ENCODE data around the gene MRPL37.

Gene MRPL37

DNA sequence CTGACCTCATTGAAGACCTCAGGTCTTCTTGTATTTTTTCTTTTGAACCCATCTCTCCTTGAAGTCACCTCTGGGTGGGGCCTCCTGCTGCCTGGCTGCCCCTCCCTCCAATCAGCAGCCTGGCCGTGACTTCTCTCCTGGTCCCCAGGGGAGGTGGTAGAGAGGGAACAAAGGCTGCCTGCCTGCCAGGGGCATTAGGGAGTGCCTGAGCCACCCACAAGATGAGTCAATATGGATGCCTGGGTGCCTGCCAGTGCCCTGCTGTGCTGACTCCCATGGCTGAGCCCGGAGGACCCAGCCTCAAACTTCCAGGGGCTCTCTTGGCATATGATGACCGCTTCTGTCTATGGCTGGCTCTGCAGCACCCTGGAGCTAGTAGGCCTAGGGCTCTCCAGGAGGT, 41.9 kb upstream of the MRPL37 start:
- Histone ChIP-seq H3K79me2 (ENCODE audit: low read length) (no peaks in the 10 kb centered on the region), H4K20me1 (ENCODE audit: insufficient read depth, low read length) (no peaks in the 10 kb centered on the region), H3K27me3 (ENCODE audit: low read depth, low read length) (no peaks in the 10 kb centered on the region), H3K27ac (ENCODE audit: low read length) (no peak overlapping the region), H3K4me2 (ENCODE audit: low read length) (no peak overlapping the region), H3K4me3 (ENCODE audit: low read length) (no peak overlapping the region), H3K9me3 (ENCODE audit: insufficient read depth, low read length) (no peaks in the 10 kb centered on the region), H3K36me3 (replicated peaks; ENCODE audit: low read depth, low read length) (no peaks in the 10 kb centered on the region), H2AFZ (ENCODE audit: low read depth, low read length) (no peak overlapping the region), H3K9ac (ENCODE audit: low read length) (no peak overlapping the region), H3K4me1 (ENCODE audit: low read length) (no peaks in the 10 kb centered on the region)
- TF ChIP-seq CTCF (IDR thresholded peaks at IDR 0.05; ENCODE audit: low read depth, low read length) (no peak), EZH2phosphoT487 (IDR thresholded peaks at IDR 0.05; ENCODE audit: low read depth) (no peak)

DNA sequence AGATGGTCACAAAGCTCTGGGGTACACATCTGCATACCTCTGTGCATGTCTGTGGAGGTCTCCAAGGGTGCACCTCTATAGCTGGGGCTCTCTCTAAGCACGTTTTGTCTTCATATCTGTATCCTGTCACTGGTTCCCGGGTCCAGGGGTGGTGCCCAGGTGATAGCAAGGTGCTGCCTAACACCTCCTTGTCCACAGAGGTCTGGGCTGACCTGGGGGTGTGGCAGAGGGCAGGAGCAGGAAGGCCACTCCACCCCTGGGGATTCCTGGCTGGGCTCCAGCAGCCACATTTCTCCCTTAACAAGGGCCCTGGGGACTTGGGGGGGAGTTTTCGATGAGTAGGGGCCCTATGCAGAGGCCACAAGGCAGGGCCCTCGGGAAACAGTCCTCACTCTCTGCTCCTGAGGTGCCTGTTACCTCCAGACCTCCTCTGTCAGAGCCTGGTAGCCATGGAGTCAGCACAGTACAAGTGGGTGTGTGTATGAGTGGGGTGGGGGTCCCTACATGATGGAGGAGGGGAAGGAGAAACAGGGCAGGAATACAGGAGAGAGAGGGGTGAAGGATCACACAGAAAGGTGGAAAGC, 40.1 kb upstream of the MRPL37 start:
- Histone ChIP-seq H3K9me3 (ENCODE audit: insufficient read depth, low read length) (no peaks in the 10 kb centered on the region), H3K36me3 (replicated peaks; ENCODE audit: low read depth, low read length) (no peaks in the 10 kb centered on the region), H3K27me3 (ENCODE audit: low read depth, low read length) (no peaks in the 10 kb centered on the region), H3K27ac (ENCODE audit: low read length) (no peak overlapping the region), H3K9ac (ENCODE audit: low read length) (no peak overlapping the region), H3K4me3 (ENCODE audit: low read length) (no peak overlapping the region), H4K20me1 (ENCODE audit: insufficient read depth, low read length) (no peaks in the 10 kb centered on the region), H3K4me1 (ENCODE audit: low read length) (no peaks in the 10 kb centered on the region), H3K4me2 (ENCODE audit: low read length) (no peak overlapping the region), H3K79me2 (ENCODE audit: low read length) (no peaks in the 10 kb centered on the region), H2AFZ (ENCODE audit: low read depth, low read length) (no peak overlapping the region)
- TF ChIP-seq CTCF (IDR thresholded peaks at IDR 0.05; ENCODE audit: low read depth, low read length) (no peak), EZH2phosphoT487 (IDR thresholded peaks at IDR 0.05; ENCODE audit: low read depth) (no peak)

DNA sequence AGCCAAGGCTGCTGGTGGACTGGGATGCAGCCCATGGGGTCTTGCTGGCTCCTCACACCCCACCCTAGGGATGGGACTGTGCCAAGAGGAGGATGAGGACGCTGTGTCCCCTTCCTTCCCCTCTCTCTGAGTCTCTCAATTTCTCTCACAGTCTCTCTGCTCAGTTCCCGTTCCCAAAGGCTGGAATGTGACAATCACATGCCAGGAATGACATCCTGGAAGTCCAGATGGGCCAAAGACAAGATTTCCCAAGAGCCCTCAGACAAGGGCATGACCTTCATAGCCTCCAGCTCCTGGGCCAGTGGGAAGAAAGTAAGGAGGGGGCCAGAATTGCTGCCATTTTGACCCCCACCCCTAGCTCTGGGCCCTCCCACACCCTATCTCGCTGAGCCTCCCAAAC, 39.6 kb upstream of the MRPL37 start:
- Histone ChIP-seq H3K4me3 (ENCODE audit: low read length) (no peak overlapping the region), H2AFZ (ENCODE audit: low read depth, low read length) (no peak overlapping the region), H3K27ac (ENCODE audit: low read length) (no peak overlapping the region), H4K20me1 (ENCODE audit: insufficient read depth, low read length) (no peaks in the 10 kb centered on the region), H3K9ac (ENCODE audit: low read length) (no peak overlapping the region), H3K9me3 (ENCODE audit: insufficient read depth, low read length) (no peaks in the 10 kb centered on the region), H3K36me3 (replicated peaks; ENCODE audit: low read depth, low read length) (no peaks in the 10 kb centered on the region), H3K79me2 (ENCODE audit: low read length) (no peaks in the 10 kb centered on the region), H3K4me2 (ENCODE audit: low read length) (no peak overlapping the region), H3K4me1 (ENCODE audit: low read length) (no peaks in the 10 kb centered on the region), H3K27me3 (ENCODE audit: low read depth, low read length) (no peaks in the 10 kb centered on the region)
- TF ChIP-seq CTCF (IDR thresholded peaks at IDR 0.05; ENCODE audit: low read depth, low read length) (no peak), EZH2phosphoT487 (IDR thresholded peaks at IDR 0.05; ENCODE audit: low read depth) (no peak)

DNA sequence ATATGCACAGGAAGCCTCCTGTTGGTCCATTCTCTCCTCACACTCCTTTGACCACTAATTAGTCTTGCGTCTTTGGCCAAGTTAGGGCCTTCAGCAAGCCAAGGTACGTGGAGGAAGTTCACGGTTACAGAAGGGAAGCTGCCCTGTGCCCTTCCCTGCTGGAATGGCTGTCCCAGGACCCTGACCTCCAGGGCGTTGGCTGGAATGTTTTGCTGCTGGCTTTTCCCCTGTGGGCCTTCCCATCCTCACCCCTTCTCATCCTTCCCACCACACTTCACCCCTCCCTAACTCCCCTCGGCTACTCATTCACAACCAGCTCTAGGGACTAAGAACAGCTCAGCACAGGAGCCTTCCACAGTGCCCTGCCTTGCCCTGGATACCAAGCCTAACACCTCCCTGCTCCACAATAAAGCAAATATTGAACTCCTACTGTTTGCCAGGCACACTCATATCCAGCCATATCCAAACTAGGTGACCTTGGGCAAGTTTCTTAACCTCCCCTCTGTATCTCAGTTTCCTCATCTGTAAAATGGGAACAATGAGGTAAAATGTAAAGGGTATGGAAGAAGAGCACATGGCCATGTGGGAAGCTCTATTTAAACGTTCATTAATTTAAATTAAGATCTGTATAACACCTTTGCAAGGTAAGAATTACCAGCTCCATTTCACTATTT, 38.3 kb upstream of the MRPL37 start:
- no peak for TF ChIP-seq EZH2phosphoT487 (IDR thresholded peaks at IDR 0.05; ENCODE audit: low read depth)
- Histone ChIP-seq H3K27ac (ENCODE audit: low read length) (no peak overlapping the region), H3K9ac (ENCODE audit: low read length) (no peak overlapping the region), H3K4me1 (ENCODE audit: low read length) (no peaks in the 10 kb centered on the region), H2AFZ (ENCODE audit: low read depth, low read length) (no peak overlapping the region), H3K36me3 (replicated peaks; ENCODE audit: low read depth, low read length) (no peaks in the 10 kb centered on the region), H3K4me2 (ENCODE audit: low read length) (no peak overlapping the region), H3K4me3 (ENCODE audit: low read length) (no peak overlapping the region), H3K79me2 (ENCODE audit: low read length) (no peaks in the 10 kb centered on the region), H3K9me3 (ENCODE audit: insufficient read depth, low read length) (no peaks in the 10 kb centered on the region), H4K20me1 (ENCODE audit: insufficient read depth, low read length) (no peaks in the 10 kb centered on the region), H3K27me3 (ENCODE audit: low read depth, low read length) (no peaks in the 10 kb centered on the region)

All from OCI-LY3 (cell line).